ENCODE results near the gene COL6A5.
"Not testable (repeated sequence)": the region's sequence is repeated elsewhere in the genome, so short reads cannot be mapped to it uniquely, and the experiment has no call there.

The COL6A5 gene

GRCh38 chr3:130428871-130429712 is 83.6 kb downstream of the COL6A5 start:
- Histone ChIP-seq H3K4me3 (no peak overlapping the region), H3K27ac (peak overlapping the region in 6 of 21 experiments; percentile 5 to 61 (median 30))

GRCh38 chr3:130429713-130430023 is 84.2 kb downstream of the COL6A5 start:
- Histone ChIP-seq H3K27ac (peak overlapping the region in 5 of 21 experiments; percentile 26 to 61 (median 31)), H3K4me3 (no peak overlapping the region)

- H3K4me3 ChIP-seq = no peak overlapping the region
- peak overlapping the region in 1 of 21 experiments; percentile 61 for H3K27ac ChIP-seq
These were observed 84.8 kb downstream of the COL6A5 start for GRCh38 chr3:130430266-130430665.

GRCh38 chr3:130432086-130432485 is 86.6 kb downstream of the COL6A5 start:
- not testable (repeated sequence) for H3K4me3 ChIP-seq, H3K27ac ChIP-seq

- no peak overlapping the region for H3K27ac ChIP-seq
- no peak overlapping the region for H3K4me3 ChIP-seq
These were observed 87.8 kb downstream of the COL6A5 start for GRCh38 chr3:130433306-130433705.

GRCh38 chr3:130442284-130442683 is 96.8 kb downstream of the COL6A5 start:
- no peak overlapping the region for H3K4me3 ChIP-seq
- H3K27ac ChIP-seq = no peak overlapping the region

- H3K4me3 ChIP-seq, H3K27ac ChIP-seq: not testable (repeated sequence)
These were observed 101.4 kb downstream of the COL6A5 start for GRCh38 chr3:130446840-130447239.

- H3K27ac ChIP-seq, H3K4me3 ChIP-seq: not testable (repeated sequence)
These were observed 102.7 kb downstream of the COL6A5 start for GRCh38 chr3:130448155-130448554.

GRCh38 chr3:130456540-130456939 is 111.1 kb downstream of the COL6A5 start:
- Histone ChIP-seq H3K27ac (no peak overlapping the region), H3K4me3 (no peak overlapping the region)

GRCh38 chr3:130457671-130458070 is 112.2 kb downstream of the COL6A5 start:
- no peak overlapping the region for H3K4me3 ChIP-seq
- no peak overlapping the region for H3K27ac ChIP-seq

- Histone ChIP-seq H3K4me3 (no peak overlapping the region), H3K27ac (no peak overlapping the region)
These were observed 114.5 kb downstream of the COL6A5 start for GRCh38 chr3:130459944-130460343.

- no peak overlapping the region for H3K4me3 ChIP-seq
- no peak overlapping the region for H3K27ac ChIP-seq
These were observed 116.6 kb downstream of the COL6A5 start for GRCh38 chr3:130462089-130462488.

- H3K4me3 ChIP-seq = no peak overlapping the region
- H3K27ac ChIP-seq = no peak overlapping the region
These were observed 117.7 kb downstream of the COL6A5 start for GRCh38 chr3:130463221-130463620.

- peak overlapping the region in 2 of 21 experiments; percentile 21 to 59 for H3K27ac ChIP-seq
- H3K4me3 ChIP-seq = no peak overlapping the region
These were observed 120.0 kb downstream of the COL6A5 start for GRCh38 chr3:130465521-130465920.

GRCh38 chr3:130468311-130468710 is 122.8 kb downstream of the COL6A5 start:
- H3K4me3 ChIP-seq = no peak overlapping the region

GRCh38 chr3:130470126-130470525 is 124.7 kb downstream of the COL6A5 start:
- Histone ChIP-seq H3K4me3 (no peak overlapping the region), H3K27ac (no peak overlapping the region)

More at GRCh38 chr3:130468311-130468710, 122.8 kb downstream of the COL6A5 start:
- no peak overlapping the region for H3K27ac ChIP-seq

GRCh38 chr3:130473416-130473815 is 127.9 kb downstream of the COL6A5 start:
- no peak overlapping the region for H3K27ac ChIP-seq

GRCh38 chr3:130480736-130481135 is 135.3 kb downstream of the COL6A5 start:
- Histone ChIP-seq H3K4me3 (no peak overlapping the region), H3K27ac (no peak overlapping the region)

More at GRCh38 chr3:130473416-130473815, 127.9 kb downstream of the COL6A5 start:
- H3K4me3 ChIP-seq = no peak overlapping the region

- no peak overlapping the region for H3K4me3 ChIP-seq
- peak overlapping the region in 2 of 21 experiments; percentile 31 to 49 for H3K27ac ChIP-seq
These were observed 142.8 kb downstream of the COL6A5 start for GRCh38 chr3:130488288-130488687.

GRCh38 chr3:130488769-130489450 is 143.4 kb downstream of the COL6A5 start:
- Histone ChIP-seq H3K27ac (peak overlapping the region in 2 of 21 experiments; percentile 31 to 49), H3K4me3 (no peak overlapping the region)

GRCh38 chr3:130490241-130490640 is 144.8 kb downstream of the COL6A5 start:
- Histone ChIP-seq H3K4me3 (no peak overlapping the region), H3K27ac (peak overlapping the region in 3 of 21 experiments; percentile 36 to 46 (median 40))

Data from skin epidermis (tissue), 12 donors.